ENCODE data around the gene MYLK3.

MYLK3 gene

DNA sequence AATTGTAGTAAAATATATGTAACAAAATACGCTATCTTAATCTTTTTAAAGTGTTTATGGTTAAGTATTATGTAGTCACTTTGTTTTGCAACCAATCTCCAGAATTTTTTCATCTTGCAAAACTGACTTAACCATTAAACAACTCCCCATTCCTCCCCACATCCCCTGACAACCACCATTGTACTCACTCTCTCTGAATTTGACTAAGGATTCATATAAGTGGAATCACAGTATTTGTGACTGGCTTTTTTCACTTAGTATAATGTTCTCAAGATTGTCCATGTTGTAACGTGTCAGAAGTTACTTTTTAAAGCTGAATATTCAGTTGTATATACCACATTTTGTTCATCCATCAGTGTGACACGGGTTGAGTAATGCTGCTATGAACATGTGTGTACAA lies 48.1 kb downstream of the MYLK3 start:
- TF ChIP-seq CTCF (conservative IDR thresholded peaks at IDR 0.05; ENCODE audit: low read depth), result no peak
- ChIA-PET CTCF (interaction anchor here (0.7 kb wide), 1 partner anchor 1075 kb away, joined by 3 read pairs; no protein-coding TSS in a partner anchor), POLR2A (ENCODE audit: low non-redundant PET) (no interaction called here)

DNA sequence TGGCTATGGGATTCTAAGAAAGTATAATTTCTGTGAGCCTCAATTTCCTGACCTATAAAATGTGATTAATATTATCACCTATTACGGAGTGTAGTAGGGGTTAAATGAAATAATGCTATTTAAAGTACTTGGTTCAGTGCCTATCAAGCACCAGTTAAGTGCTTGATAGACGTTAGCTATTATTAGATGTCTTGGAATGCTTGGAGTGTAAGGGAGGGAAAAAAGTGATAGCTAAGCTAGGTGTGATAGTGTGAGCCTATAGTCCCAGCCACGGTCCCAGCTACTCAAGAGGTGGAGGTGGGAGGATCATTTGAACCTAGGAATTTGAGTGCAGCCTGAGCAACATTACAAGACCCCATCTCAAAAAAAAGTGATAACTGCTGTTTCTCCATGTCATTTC lies 51.2 kb downstream of the MYLK3 start:
- H3K27ac ChIP-seq, result no peak overlapping the region
- POLR2A ChIA-PET (ENCODE audit: low non-redundant PET), result no interaction called here
- DNase-seq (ENCODE audit: low spot score), result no peak
- CTCF ChIA-PET, result no interaction called here
- no peak for TF ChIP-seq CTCF (conservative IDR thresholded peaks at IDR 0.05; ENCODE audit: low read depth)

More for the DNA sequence above, 48.1 kb downstream of the MYLK3 start:
- H3K27ac ChIP-seq, result no peak overlapping the region
- DNase-seq (ENCODE audit: low spot score), result no peak

GRCh38 chr16:46695937-46696336 lies 52.2 kb downstream of the MYLK3 start:
- TF ChIP-seq CTCF (conservative IDR thresholded peaks at IDR 0.05; ENCODE audit: low read depth), result no peak
- ChIA-PET POLR2A (ENCODE audit: low non-redundant PET) (no interaction called here), CTCF (interaction anchor here (0.5 to 0.6 kb wide), 2 partner anchors 37 to 191 kb away, joined by 3 to 6 read pairs; no protein-coding TSS in a partner anchor)
- no peak for DNase-seq (ENCODE audit: low spot score)
- H3K27ac ChIP-seq, result no peak overlapping the region

DNA sequence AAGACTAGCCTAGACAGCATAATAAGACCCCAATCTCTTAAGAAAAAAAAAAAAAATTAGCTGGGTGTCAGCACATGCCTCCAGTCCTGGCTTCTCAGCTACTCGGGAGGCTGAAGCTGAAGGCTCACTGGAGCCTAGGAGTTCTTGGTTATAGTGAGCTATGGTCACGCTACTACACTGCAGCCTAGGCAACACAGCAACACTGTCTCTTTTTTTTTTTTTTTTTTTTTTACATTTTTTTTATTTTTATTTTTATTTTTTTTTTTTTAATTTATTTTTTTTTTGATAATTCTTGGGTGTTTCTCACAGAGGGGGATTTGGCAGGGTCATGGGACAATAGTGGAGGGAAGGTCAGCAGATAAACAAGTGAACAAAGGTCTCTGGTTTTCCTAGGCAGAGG lies 54.5 kb downstream of the MYLK3 start:
- no peak overlapping the region for H3K27ac ChIP-seq
- ChIA-PET POLR2A (ENCODE audit: low non-redundant PET) (no interaction called here), CTCF (interaction anchor here (0.7 to 1.2 kb wide), 2 partner anchors 87 to 108 kb away, joined by 3 to 5 read pairs; no protein-coding TSS in a partner anchor)
- no peak for TF ChIP-seq CTCF (conservative IDR thresholded peaks at IDR 0.05; ENCODE audit: low read depth)
- no peak for DNase-seq (ENCODE audit: low spot score)

GRCh38 chr16:46691726-46692125 lies 56.4 kb downstream of the MYLK3 start:
- no peak overlapping the region for H3K27ac ChIP-seq
- ChIA-PET CTCF (interaction anchor here (0.6 to 0.7 kb wide), 2 partner anchors 154 to 753 kb away, joined by 3 to 4 read pairs; no protein-coding TSS in a partner anchor), POLR2A (ENCODE audit: low non-redundant PET) (no interaction called here)
- TF ChIP-seq CTCF (conservative IDR thresholded peaks at IDR 0.05; ENCODE audit: low read depth), result no peak
- no peak for DNase-seq (ENCODE audit: low spot score)

DNA sequence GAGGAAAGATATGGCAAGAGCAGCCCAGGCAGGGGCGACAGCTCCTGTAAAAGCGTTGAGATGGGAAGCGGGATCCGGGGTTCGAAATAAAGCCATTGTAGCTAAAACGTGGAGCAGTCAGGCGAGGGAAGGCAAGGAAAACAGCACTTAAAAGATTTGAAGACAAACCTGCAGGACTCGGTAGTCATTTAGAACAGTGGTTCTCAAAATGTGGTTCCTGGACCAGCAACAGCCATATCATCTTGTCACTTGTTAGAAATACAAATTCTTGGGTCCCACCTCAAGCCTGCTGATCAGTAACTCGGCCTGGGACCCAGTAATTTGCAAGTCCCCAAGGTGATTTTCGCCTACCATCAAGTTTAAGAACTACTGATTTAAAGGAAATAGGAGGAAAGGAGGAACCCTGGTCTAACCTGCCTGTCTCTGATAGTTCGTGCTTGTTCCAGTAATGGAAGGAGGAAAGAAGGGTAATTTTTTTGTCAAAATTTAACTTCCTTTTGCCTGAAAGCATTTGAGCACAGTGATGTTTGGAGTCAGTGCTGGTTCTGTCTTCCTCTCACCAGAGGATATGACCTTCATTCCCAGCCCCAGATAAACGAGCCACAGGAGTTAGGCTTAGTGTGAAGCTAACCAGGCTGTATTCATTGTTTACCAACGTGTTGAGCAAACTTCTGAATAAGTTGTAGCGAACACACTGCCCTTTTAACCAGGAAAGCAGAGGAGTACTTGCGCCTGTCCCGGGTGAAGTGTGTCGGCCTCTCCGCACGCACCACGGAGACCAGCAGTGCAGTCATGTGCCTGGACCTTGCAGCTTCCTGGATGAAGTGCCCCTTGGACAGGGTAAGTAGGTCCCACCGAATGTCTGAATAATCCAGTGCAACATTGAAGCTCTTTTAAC lies 57.6 kb downstream of the MYLK3 start:
- no peak for DNase-seq (ENCODE audit: low spot score)
- POLR2A ChIA-PET (ENCODE audit: low non-redundant PET), result no interaction called here
- H3K27ac ChIP-seq, result peak overlapping the region; percentile 96
- peak; percentile 17; the same call in 1 of the 2 replicates for TF ChIP-seq CTCF (conservative IDR thresholded peaks at IDR 0.05; ENCODE audit: low read depth)
- CTCF ChIA-PET, result interaction anchor here (1.7 kb wide), 1 partner anchor 17 kb away, joined by 7 read pairs; no protein-coding TSS in a partner anchor
